DMS 273 treated with DMSO at 0.1 percent for 48 hours (cell line): ENCODE data around the gene PLB1.

Experiments
- DNase-seq: peaks from one replicate; lab custom pipeline; 2025; lab: John Stamatoyannopoulos, UW

The PLB1 gene

DNA sequence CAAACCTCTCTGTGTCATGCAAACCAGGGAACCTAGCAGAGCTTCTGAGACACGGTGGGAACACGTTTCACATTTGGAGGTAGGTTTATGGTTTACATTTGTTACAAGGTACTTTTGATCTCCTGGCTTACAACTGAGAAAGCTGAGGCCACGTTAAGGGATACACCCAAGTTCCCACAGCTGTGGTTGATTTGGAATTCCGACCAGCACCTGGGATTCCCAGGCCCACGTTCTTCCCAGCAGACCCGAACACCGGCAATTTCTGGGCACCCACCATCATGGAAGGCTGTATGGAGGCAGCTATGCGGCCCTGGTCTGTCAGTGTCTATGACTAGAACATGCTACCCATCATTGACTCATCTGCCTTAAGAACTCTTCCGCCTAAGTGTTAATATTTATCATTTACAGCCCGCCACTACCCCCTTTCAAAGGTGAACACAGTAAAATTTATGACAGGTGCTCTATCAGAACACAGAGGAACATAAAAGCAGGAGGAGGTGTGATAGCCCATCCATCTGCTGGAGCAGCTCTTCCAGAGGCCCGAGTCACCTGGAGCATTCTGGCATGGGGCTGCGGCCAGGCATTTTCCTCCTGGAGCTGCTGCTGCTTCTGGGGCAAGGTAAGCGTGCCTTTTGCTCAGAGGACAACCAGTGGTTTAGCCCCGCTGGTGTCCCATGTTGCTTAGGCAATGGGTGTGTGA is at the start of gene PLB1:
Gene PLB1, plus strand, starts transcription at position 510 of the 700 bp plus-strand sequence. Its CDS starts 55 bp downstream, at position 565.
- no peak for DNase-seq

- no peak for DNase-seq
Measured at GRCh38 chr2:28446531-28446930, 49.3 kb upstream of the PLB1 start.

- DNase-seq = no peak
Measured at GRCh38 chr2:28447086-28447485, 48.8 kb upstream of the PLB1 start.

- DNase-seq = no peak
Measured at GRCh38 chr2:28447943-28448792, 47.7 kb upstream of the PLB1 start.

DNA sequence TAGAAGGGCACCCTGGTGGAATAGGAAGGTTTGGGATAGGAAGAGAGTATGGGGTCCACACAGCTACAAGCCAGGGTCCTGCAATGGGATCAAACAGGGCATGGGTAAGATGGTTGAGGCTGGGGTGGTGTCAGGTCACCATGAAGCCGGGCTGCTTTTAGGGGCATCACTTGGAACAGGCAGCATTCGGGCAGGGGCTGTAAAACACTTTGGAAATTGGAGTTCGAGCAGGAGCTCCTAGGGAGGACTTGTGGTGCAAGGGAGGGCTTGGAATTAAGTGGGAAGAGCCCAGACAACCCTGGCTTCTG is 47.1 kb upstream of the PLB1 start:
- no peak for DNase-seq

GRCh38 chr2:28449126-28449487 is 46.8 kb upstream of the PLB1 start:
- DNase-seq = no peak

DNA sequence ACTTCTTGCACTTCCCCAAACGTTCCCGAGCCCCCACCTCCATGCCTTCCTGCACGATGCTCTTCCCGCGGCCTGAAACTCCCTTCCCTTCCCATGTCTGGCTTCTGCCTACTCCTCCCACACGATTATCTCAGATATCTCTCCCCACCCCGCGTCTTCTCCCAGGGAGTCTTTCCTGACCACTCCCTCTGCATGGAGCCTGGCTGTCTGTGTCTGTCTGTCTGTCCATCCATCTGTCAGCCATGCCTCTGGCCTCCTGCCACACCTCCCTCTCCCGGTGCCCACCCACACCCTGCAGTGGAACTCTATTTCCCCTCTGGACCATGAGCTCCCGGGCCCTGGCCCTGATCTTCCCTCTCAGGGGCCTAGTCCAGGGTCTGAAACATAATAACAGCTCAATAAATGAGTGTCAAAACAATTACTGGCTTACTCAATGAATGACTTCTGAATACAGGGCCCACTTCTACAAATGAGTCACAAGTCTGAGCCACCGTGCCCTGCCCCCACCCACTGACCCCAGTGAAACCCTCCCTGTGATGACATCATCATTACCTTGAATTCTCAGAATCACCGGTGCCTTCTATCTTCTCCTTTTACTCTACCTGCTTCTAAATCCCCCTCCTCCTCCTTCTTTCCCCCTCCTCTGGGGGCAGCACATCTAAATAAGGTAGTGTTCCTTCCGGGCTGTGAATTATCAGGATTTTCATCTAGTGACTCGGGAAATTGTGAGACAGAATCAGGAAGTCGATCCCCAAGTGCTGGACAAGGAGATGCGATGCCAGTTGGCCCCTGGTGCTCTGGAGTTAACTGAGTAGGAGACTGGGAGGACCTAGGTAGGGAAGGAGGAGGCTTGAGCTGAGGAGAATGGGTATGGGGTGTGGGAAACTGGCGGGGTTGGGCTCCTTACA is 46.1 kb upstream of the PLB1 start:
- DNase-seq = no peak

GRCh38 chr2:28450901-28451565 is 44.8 kb upstream of the PLB1 start:
- DNase-seq = no peak

DNA sequence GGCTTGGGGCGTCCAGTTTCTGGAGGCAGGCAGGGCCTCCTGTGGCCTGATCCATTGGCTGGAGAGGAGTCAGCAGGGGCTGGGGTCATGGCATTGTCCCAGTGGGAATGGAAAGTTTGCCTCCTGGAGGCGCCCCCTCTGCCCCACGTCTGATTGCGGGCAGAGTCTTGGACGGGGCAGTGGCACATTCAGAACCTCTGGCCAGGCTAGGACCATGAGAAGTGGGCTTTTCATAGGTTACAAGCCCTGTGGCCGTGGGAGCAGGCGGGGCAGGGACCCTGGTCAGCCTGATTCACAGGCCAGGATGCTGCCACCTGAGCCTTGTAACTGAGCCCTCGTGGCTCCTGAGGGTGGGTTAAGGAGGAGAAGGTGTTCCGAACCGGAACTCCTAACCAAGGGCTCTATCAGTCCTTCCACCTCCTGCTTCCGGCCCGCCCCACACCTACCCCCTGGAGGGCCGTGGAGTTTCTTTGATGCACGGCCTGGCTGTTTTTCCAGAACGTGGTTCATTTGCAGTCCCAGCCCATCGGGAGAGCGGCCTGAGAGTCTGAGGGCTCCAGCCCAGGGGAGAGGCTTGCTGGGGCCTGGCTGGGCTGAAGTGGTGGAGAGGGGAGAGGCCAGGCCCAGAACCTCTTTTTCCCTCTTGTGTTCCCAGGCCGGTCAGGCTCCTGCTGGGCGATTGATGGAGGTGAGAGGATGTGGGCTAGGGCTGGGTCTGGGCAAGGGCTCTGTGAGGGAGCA is 43.9 kb upstream of the PLB1 start:
- no peak for DNase-seq

DNA sequence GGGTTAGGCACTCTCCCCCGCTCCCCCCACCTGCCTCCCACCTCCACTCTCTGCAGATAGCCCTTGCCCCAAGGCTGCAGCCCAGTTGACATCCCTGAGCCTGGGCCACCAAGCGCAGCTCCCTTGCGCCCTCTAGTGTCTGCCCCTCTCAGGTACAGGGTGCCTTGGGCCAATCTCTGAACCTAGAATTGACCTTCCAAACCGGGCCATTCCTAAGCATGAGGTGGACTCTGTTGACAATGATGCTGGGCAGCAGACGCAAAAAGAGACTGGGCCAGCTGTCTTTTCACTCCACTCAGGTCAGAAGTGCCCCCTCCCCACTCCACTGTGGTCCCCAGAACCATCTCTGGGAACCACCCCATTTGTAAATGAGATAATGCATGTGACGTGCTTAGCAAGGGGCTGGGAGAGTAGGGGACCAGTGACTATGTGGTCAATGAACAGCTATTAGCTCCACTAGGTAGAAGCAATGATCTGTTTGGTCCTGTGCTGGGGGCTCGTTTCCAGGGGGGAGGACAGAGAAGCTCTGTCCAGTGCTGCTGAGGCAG is 43.3 kb upstream of the PLB1 start:
- DNase-seq = no peak

DNA sequence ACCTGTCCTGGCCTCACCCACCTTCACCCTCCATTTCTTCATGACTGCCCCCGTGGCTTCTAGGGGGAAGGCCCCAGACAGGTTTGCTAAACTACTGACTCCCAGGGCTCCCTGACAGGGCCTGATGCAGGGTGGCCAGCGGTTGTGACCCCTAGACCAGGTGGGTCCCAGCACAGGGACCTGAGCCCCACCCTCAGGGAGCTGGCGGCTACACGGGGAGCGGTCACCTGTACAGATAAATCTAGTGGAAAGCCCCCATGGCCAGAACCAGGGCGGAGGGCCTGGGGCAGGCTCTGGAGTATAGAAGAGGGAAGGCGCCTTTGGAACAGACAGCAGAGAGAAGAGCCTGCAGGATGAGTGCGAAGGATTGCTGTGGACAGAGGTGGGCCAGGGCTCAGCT is 42.5 kb upstream of the PLB1 start:
- no peak for DNase-seq

DNA sequence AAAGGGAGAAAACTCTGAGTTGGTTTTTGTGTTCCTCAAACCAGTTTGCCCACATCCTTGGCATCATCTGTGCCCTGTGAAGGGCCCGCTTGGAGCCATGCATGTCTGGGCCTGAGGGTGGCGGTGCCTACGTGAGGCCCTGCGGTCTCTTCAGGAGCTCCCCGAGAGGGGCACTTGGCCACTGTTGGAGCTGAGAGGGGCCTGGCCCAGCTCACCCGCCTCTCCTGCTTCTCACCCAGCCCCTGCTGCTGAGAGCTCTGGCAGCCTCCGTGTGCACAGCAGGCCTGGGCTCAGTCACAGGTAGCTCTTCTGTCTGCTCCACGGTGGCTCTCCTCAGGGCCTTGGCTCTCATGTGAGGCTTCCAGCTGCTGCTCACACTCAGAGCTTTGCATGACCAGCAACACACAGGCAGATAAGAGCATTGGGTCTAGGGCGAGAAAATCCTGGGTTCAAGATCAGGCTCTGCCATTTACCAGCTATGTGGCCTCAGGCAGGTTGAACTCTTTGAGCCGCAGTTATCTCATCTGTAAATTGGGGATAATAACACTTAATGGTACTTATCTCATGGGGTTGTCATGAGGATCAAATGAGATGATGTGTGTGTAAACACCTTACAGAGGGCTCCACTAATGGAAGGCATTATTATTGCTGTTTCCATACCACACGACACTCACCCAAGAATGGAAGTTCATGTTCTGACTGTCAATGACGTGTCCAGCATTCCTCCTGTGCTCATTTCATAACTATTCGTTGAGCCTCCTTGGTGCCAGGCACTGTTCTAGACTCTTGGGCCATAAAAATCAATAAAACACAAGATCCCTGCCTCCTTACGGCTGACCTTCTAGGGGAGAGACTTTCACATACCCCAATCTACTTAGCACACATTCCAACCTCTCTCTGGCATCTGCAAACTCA is 41.6 kb upstream of the PLB1 start:
- DNase-seq = no peak

DNA sequence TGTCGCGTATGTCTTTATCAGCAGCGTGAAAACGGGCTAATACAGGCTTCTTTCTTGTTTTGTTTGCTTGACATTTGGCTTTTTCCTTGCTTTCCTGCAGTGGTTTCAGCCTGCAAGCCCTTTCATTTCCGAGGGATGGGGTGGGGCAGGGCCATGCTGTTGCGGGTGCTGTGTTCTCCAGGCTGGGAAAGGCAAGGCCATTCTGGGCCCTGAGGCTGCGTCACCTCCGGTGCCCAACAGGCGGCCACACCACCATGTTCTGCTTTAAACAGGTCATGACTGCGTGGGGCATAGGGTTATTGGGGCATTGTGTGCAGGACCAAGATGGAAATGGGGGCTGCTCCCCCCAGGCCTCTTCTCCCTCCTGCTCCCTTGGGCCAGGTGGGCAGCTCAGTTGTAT is 38.6 kb upstream of the PLB1 start:
- no peak for DNase-seq

GRCh38 chr2:28461056-28461455 is 34.8 kb upstream of the PLB1 start:
- DNase-seq = no peak

- no peak for DNase-seq
Measured at GRCh38 chr2:28462122-28462521, 33.7 kb upstream of the PLB1 start.

DNA sequence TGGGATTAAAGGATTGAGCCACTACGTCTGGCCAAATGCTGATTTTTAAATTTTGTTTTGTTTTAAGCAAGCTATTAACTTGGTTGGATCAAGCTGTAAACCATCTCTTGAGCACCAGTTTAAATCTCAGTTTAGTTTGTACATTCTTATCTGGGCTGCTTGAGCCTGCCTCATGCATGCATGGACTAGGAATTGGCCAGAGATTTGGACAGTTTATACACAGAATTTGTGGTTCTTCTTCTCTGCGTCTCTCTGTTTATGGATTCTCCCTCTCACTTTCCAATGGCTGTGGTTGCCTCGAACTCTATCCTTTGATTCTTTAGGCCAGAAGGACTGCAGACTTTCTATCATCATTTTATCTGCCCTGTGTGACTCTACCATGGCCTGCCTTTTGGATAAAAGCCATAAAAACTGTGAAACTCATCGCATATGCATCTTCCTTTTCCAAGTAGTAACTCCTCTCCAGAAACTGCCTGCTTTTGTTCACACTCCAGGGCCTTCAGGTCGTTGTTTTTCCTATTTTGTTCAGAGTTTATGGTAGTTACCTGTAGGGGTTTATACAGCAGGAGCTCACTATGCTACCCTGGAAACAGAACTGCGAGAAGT is 32.5 kb upstream of the PLB1 start:
- DNase-seq = no peak

GRCh38 chr2:28463893-28464292 is 32.0 kb upstream of the PLB1 start:
- DNase-seq = no peak

DNA sequence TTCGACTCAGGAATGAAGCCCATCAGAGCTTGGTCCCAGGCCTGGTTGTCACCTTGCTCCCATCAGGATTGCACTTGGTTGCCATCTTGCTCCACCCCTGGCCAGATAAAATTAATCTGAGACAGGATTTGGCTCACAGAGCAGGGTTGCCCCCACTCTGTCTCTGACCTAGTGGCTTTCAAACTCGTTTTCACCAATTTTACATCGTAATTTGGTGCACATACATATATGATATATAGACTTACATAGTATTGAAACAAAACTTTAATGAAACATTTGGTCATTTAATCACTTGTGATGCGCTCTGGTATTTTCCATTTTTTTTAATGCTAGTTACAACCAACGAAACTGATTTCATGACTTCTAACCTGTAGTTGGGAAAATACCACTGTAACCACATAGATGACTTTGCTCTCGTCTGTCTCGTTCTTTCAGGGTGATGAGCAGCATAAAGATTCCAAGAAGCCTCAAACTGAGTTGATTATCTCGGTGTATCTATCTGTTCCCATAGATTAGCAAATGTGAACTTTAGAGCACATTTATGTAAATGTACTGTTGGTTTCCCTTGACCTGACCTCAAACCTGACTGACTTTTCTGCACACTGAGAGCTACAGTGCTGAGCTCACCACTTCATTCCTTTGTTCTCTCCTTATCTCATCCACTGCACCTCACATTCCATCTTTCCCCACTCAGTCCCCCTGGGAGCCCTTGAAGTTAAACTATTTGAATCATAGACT is 30.5 kb upstream of the PLB1 start:
- DNase-seq = no peak

DNA sequence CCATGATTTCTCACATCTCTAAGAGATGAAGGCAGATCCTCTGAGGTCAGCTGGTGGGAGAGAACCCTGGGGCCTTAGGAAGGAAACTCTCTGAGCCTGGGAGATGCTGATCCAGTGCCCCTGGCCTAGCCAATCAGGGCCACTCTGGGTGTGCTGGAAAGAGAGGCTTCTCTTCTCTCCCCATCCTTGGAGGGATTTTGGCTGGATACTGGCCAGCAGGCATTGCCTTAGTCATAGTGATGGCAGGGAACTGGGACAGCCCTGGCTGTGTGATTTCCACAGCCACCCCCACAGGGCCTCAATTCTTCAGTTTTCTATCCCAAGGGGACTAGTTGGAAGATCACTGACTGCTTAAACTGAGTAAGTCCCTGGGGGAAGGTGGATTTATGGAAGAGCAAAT is 26.6 kb upstream of the PLB1 start:
- no peak for DNase-seq
